Muscle of leg (tissue), 11 donors: Measurements from ENCODE around the gene PIP5KL1. TPM values are rescaled to one million over a fixed set of nuclear protein-coding genes. Genes with fewer than 3 reads are reported as not detected.
"Not testable (repeated sequence)": the region's sequence is repeated elsewhere in the genome, so short reads cannot be mapped to it uniquely, and the experiment has no call there.

Experiments
- DNase-seq: peaks from one replicate; pipeline ENCODE4 v3.0.0; 2013
- H3K27ac ChIP-seq: one replicate; pipeline ENCODE4 v1.5.1; 2013; ENCODE audit warnings: mild to moderate bottlenecking, low read length, control low read depth
- H3K27me3 ChIP-seq: one replicate; pipeline ENCODE4 v1.6.1; 2013; ENCODE audit warnings: low read length; ENCODE audit not compliant: control insufficient read depth, insufficient read depth
- H3K36me3 ChIP-seq: one replicate; pipeline ENCODE4 v1.6.1; 2013; ENCODE audit warnings: low read length; ENCODE audit not compliant: control insufficient read depth, insufficient read depth
- H3K4me1 ChIP-seq: one replicate; pipeline ENCODE4 v1.6.1; 2013; ENCODE audit warnings: low read length; ENCODE audit not compliant: control insufficient read depth, insufficient read depth
- H3K4me3 ChIP-seq: one replicate; pipeline ENCODE4 v1.5.1; 2013; ENCODE audit warnings: low read length, control low read depth
- H3K9me3 ChIP-seq: replicated peaks from 2 replicates; pipeline ENCODE4 v1.6.1; 2013; ENCODE audit warnings: low read depth, low read length; ENCODE audit not compliant: control insufficient read depth
- WGBS: methylation state at CpG from one replicate; pipeline ENCODE4 v1.1.5; 2013; ENCODE audit warnings: missing lambda C conversion rate; ENCODE audit not compliant: insufficient coverage; 5-methylcytosine and 5-hydroxymethylcytosine counted together
- polyA plus RNA-seq, 8 donors: library from polyadenylated mRNA; unstranded; fragments of 120-200 nt; gene quantifications; one replicate each; pipeline versions ENCODE4 v1.2.1 to v1.2.3, GENCODE V29; 2013; ENCODE audit warnings: inconsistent platforms in 1 of 8, low replicate concordance in 1 of 8; ENCODE audit not compliant: insufficient read length in 8 of 8, insufficient read depth in 1 of 8
- total RNA-seq: library from RNA; stranded (reverse); fragments of 120-200 nt; gene quantifications from one replicate; pipeline ENCODE4 v1.2.4, GENCODE V29; 2013

Gene PIP5KL1
- total and polyA plus RNA-seq, 9 donors = 0.42 to 3.5 (median 1.9) TPM

DNA sequence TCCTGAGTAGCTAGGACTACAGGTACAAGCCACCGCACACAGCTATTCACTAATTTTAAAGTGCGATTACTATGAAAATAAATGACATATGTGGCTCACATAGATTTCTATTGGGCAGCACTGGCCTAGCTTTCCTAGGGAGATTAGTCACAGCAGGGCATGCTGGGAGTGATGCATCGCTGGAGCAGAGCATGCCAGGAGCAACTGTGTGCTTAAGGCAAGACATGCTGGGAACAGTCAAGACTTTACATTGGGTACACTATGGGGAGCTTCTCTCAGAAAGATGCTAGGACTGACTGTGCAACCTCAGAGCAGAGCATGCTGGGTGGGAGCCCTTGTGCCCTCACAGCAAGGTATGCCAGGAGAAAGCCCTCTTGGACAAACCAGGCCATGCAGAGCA, 40.5 kb downstream of the PIP5KL1 start:
- DNase-seq = no peak
- Histone ChIP-seq H3K27ac (no peak overlapping the region), H3K9me3 (peaks cover 12% of the 10 kb centered on the region), H3K4me3 (no peak overlapping the region), H3K36me3 (peaks cover 76% of the 10 kb centered on the region), H3K4me1 (peaks cover 11% of the 10 kb centered on the region), H3K27me3 (no peaks in the 10 kb centered on the region)
- WGBS = 90% methylated on average over 3 of the region's 3 CpGs

DNA sequence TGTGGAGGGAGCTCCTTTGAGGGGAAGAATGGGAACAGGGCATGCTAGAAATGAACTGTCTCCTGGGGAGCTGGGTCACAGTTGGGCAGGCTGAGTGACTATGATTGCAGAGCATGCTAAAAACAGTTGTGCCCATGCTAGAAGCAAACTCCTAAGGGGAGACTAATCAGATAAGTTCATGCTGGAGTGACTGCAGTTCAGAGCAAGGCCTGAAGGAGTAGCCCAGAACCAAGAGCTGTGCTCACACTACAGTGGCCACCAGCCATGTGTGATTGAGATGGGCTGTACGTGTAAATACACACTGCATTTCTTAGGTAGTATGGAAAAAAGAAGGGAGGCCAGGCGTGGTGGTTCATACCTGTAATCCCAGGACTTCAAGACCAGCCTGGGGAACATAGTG, 42.8 kb downstream of the PIP5KL1 start:
- H3K9me3 ChIP-seq = peaks cover 2% of the 10 kb centered on the region
- DNase-seq = no peak
- H3K27ac ChIP-seq = no peak overlapping the region
- peaks cover 27% of the 10 kb centered on the region for H3K4me1 ChIP-seq
- no CpG with 5 or more reads among the region's 2 CpGs for WGBS
- H3K27me3 ChIP-seq = no peaks in the 10 kb centered on the region
- H3K36me3 ChIP-seq = peaks cover 66% of the 10 kb centered on the region
- no peak overlapping the region for H3K4me3 ChIP-seq

DNA sequence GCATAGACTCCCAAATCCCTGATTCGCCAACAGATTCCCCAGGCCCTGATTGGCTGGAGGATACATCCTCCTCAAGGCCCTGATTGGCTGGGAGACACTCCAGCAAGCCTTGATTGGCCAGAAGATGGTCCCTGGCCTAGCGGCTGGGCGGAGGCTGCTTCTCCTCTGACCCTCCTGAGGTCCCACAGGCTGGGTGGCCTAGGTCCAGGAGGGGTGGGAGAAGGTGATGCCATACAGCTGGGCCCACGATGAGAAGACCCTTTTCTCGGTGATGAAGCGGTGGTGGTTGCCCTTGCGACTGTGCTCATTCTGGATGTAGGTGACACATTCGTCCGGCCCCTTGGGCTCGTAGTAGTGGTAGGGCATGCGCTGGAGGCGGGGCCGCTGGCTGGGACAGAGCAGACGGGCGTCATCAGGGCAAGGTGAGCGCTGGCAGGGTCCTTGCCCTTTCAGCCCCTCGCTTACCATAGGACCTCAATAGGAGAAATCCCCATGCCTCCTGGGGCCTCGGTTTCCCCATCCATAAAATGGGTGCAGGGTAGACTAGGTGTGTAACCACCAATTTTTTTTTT, 44.1 kb downstream of the PIP5KL1 start:
- Histone ChIP-seq H3K27ac (no peak overlapping the region), H3K4me1 (peaks cover 32% of the 10 kb centered on the region), H3K36me3 (peaks cover 62% of the 10 kb centered on the region), H3K27me3 (no peaks in the 10 kb centered on the region), H3K9me3 (no peaks in the 10 kb centered on the region), H3K4me3 (no peak overlapping the region)
- no peak for DNase-seq
- WGBS = 93% methylated on average over 11 of the region's 18 CpGs

DNA sequence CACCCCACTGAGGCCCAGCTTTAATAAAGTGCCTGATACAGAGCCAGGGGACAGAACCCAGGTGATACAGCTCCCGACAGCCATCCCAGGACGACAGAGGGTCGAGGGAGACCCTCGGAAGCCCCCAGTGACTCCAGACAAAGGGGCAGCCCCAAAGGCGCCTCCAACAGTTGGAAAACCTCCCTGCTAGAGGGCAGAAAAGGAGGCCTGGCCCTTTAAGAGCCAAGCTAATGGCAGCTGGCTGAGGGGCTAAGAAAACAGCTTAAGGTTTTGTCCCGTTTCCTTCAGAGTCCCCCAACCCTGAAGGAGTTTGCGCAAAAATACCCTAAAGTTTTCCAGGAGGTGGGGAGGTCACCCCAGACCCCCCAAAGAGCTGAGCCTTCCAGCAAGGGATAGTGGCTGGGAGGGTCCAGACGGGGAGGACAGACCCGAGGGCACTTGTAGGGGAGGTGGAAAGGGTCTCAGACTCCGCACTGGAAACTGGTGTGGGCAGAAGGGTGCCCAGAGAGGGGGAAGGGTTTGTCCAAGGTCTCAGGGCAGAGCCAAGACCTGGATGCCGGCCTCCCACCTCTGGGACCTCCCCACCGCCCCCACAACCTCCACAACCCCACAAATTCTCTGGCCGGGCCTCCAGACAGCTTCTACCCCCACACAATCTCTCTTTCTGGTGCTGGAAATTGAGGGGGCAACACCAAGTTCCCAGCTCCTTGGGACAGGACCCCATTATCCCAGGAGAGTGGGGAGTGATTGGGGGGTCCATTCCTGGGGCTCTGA, 44.9 kb downstream of the PIP5KL1 start:
- H3K9me3 ChIP-seq = no peaks in the 10 kb centered on the region
- peak overlapping the region; percentile 63 for H3K27ac ChIP-seq
- 52% methylated on average over 9 of the region's 13 CpGs for WGBS
- DNase-seq = no peak
- no peaks in the 10 kb centered on the region for H3K27me3 ChIP-seq
- no peak overlapping the region for H3K4me3 ChIP-seq
- H3K36me3 ChIP-seq = peaks cover 56% of the 10 kb centered on the region
- H3K4me1 ChIP-seq = peaks cover 32% of the 10 kb centered on the region

DNA sequence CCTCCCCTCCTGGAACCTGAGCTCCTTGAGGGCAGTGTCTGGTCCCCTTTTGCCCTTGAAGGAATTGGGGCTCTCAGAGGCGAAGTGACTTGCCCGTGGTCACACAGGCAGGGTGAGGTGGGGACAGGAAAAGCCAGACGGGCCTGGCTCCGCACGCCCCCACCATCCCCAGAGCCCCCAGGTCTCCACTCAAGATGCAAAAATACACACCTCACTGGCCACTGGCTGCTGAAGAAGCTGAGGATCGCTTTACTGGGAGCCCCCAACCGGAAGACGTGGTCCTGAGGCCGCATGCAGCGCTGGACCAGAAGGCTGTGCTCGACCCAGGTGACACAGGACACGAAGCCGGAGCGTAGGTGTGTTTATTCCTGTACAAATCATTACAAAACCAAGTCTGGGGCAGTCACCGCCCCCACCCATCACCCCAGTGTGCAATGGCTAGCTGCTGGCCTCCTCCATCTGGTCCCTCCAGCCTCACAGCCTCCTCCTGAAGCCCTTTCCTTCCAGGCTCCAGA, 45.5 kb downstream of the PIP5KL1 start:
- H3K4me1 ChIP-seq = peaks cover 32% of the 10 kb centered on the region
- no peak for DNase-seq
- H3K27ac ChIP-seq = peak overlapping the region; percentile 63
- WGBS = 58% methylated on average over 10 of the region's 15 CpGs
- H3K27me3 ChIP-seq = no peaks in the 10 kb centered on the region
- no peaks in the 10 kb centered on the region for H3K9me3 ChIP-seq
- no peak overlapping the region for H3K4me3 ChIP-seq
- peaks cover 49% of the 10 kb centered on the region for H3K36me3 ChIP-seq

DNA sequence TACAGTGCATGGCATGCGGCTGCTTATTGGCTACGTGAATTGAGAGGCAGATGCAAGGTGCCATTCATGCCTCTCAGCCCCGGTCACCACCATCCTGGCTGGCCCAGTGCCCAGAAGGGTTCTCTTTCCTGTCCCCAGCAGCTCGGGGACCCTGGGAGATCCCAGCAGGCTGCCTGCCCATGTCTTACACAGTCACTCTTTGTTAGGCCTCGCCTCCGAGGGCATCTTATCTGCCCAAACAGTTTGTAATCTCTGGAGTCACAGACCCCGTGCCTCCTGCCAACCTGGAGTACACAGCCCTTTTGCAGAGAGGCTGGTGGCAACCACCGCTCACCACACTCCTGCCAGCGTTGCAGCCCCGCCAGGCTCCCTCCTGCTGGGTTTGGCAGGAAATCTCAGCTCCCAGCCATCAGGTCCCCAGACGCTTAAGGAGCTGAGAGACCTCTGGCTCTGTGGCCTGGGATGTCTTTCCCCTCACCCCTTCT, 46.1 kb downstream of the PIP5KL1 start:
- DNase-seq = no peak
- 58% methylated on average over 11 of the region's 11 CpGs for WGBS
- H3K27me3 ChIP-seq = no peaks in the 10 kb centered on the region
- H3K9me3 ChIP-seq = no peaks in the 10 kb centered on the region
- H3K4me1 ChIP-seq = peaks cover 32% of the 10 kb centered on the region
- H3K36me3 ChIP-seq = peaks cover 45% of the 10 kb centered on the region
- H3K4me3 ChIP-seq = no peak overlapping the region
- peak overlapping the region; percentile 63 for H3K27ac ChIP-seq

DNA sequence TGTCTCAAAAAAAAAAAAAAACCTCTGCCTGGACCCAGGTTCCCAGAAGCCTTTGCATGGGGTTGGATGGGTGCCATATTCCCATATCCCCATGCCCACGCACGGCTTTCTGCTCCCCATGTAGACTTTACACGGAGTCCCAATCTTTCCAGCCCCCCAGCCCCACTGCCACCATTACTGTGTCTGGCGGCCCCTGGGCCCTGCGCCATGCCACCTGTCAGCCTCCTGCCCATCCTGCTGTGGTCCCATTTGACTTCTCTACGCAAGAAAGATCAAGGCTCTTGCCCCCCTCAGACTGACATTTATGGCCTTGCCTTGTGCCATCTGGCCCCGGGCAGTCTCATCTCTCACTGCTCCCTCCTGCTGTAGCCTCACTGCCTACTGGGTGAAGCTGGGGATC, 46.6 kb downstream of the PIP5KL1 start:
- Histone ChIP-seq H3K36me3 (peaks cover 45% of the 10 kb centered on the region), H3K4me3 (no peak overlapping the region)
- WGBS = 68% methylated on average over 7 of the region's 7 CpGs

DNA sequence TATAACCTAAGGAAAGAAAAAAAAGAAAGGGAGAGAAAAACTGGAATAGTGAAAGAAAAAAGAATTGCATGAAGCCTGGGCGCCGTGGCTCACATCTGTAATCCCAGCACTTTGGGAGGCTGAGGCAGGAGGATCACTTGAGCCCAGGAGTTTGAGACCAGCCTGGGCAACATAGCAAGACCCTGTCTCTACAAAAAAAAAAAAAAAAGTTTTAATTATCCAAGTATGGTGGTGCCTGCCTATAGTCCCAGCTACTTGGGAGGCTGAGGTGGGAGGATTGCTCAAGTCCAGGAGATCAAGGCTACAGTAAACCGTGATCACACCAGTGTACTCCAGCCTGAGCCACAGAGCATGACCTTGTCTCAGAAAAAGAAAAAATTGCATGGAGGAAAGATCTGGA, 48.9 kb downstream of the PIP5KL1 start:
- DNase-seq = not testable (repeated sequence)
- no CpG with 5 or more reads among the region's 3 CpGs for WGBS

More for the DNA sequence above, 46.6 kb downstream of the PIP5KL1 start:
- H3K27ac ChIP-seq = no peak overlapping the region
- no peaks in the 10 kb centered on the region for H3K9me3 ChIP-seq
- H3K4me1 ChIP-seq = peaks cover 32% of the 10 kb centered on the region
- no peak for DNase-seq
- H3K27me3 ChIP-seq = no peaks in the 10 kb centered on the region

DNA sequence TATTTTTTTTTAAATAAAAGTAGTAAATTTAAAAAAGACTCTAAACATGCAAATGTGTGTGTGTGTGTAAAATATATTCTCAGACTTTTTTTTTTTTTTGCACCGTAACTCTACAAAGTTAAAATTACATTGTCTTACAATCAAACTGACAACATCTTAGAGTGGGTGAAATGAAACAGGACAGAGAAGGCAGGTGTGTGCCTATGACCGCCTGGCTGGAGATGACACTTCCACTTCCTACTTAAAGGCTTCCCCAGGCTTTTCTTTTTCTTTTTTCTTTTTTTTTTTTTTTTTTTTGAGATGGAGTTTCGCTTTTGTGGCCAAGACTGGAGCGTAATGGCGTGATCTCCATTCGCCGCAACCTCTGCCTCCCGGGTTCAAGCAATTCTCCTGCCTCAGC, 50.4 kb downstream of the PIP5KL1 start:
- peaks cover 17% of the 10 kb centered on the region for H3K36me3 ChIP-seq
- H3K4me3 ChIP-seq = no peak overlapping the region
- peaks cover 54% of the 10 kb centered on the region for H3K4me1 ChIP-seq
- H3K27me3 ChIP-seq = no peaks in the 10 kb centered on the region
- H3K9me3 ChIP-seq = no peaks in the 10 kb centered on the region
- no CpG with 5 or more reads among the region's 8 CpGs for WGBS
- H3K27ac ChIP-seq = no peak overlapping the region
- no peak for DNase-seq

More for the DNA sequence above, 48.9 kb downstream of the PIP5KL1 start:
- Histone ChIP-seq H3K4me1 (peaks cover 50% of the 10 kb centered on the region), H3K36me3 (peaks cover 32% of the 10 kb centered on the region)
- H3K27ac ChIP-seq, H3K9me3 ChIP-seq, H3K27me3 ChIP-seq, H3K4me3 ChIP-seq: not testable (repeated sequence)

DNA sequence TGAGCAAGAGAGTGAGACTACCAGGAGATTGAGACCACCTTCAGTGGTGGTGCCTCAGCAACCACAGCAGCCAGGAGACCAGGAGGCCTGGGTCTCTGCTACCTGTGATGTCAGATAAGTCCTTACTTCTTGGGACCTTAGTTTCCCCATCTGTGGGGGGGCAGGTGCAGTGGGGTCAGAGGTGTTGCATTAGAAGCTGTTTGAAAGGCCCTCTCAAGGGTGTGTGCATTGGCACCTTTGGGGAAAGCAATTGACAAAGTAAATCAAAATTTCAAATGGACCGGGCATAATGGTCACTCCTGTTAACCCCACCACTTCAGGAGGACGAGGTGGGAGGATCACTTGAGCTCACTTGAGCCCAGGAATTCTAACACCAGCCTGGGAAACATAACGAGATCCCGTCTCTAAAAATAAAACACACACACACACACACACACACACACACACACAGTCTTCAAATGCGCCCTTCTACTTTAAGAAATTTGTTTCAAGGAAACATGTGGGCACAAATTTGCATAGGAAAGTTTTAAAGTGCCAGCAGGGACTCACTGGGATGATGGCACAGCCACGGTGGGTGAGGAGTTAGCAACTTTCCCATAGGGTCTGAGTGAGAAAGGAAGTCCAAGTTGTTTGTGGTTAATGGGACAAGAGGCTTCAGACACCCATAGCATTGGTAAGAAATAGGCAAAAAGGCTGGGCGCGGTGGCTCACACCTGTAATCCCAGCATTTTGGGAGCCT, 51.8 kb downstream of the PIP5KL1 start:
- peak overlapping the region; percentile 82 for H3K27ac ChIP-seq
- H3K4me1 ChIP-seq = peaks cover 54% of the 10 kb centered on the region
- DNase-seq = no peak
- peaks cover 11% of the 10 kb centered on the region for H3K36me3 ChIP-seq
- no peaks in the 10 kb centered on the region for H3K9me3 ChIP-seq
- WGBS = 70% methylated on average over 2 of the region's 8 CpGs
- H3K4me3 ChIP-seq = no peak overlapping the region
- no peaks in the 10 kb centered on the region for H3K27me3 ChIP-seq
